ENCODE measurements around the gene TIRAP.

TIRAP gene

DNA sequence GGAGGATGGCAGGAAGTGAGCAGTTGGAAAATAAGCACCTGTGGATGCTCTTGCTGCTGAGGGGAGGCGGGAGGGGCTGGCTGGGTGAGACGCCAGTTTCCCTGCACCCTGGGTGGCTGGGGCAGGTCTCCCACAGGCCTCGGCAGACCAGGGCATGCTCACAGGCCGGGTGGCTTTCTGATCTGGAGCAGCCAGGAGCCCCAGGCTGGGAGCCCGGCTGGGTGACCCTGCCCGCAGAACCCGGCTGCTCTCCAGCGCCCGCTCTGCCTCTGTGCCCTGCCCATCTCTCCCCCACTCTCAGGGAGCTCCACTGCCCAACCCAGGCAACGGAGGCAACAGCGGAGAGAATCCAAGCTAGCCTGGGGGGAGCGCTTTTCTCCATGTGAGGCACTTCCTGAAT is 45.6 kb downstream of the TIRAP start:
- no peak for DNase-seq

DNA sequence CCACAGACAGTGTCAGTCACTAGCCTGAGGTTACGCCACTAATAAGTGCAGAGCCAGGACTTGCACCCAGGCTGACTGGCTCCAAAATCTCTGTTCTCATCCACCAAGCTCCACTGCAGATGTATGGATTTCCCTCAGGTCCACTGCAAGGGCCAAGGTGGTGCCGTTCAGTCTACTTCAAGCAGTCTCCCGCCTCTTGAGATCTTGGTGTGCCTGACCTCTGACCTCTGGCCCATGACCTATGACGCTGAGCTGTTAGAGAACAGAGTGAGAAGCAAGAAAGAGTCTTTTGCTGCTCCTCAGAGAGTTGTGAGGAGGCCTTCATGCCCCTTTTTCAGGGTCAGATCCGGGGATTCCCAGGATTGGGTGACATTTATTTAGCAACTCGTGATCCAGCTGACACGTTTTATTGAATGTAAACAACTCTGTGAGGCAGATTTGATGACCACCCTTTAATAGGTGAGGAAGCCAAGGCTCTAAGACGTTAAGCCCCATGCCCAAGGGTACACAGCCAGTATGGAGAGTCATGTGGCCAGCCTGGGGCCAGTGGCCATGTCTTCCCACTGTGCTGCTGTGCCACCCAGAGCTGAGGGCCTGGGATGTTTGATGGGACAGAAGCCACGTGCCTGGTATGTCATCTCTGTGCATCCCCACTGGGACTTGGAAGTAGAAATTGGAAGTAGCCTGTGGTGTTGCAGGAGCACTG is 46.2 kb downstream of the TIRAP start:
- DNase-seq = no peak

DNA sequence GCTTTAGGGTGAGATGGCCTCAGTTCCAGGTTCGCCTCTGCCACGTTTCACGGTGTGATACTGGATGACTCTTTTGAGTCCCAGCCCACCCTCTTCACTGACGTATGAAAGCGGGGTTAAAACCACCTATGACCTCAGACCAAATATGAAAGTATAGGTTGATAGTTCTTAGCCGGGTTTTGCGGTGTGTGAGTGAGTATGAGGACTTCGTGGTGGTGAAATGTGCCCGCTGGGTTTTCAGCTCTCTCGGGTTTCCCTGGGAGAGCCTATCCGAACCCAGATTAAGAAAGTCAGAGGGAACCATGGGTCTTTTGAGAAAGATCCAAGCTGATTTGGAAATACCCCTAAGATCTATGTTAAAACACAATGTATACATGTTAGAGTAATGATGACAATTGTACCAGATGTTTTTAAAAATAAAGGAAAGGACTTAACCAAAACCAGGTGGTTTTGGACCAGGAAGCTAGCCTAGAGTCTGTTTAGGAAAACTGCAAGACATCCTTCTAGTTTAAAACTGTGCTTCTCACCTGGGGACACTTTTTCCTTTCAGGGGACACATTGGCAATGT is 46.8 kb downstream of the TIRAP start:
- no peak for DNase-seq

DNA sequence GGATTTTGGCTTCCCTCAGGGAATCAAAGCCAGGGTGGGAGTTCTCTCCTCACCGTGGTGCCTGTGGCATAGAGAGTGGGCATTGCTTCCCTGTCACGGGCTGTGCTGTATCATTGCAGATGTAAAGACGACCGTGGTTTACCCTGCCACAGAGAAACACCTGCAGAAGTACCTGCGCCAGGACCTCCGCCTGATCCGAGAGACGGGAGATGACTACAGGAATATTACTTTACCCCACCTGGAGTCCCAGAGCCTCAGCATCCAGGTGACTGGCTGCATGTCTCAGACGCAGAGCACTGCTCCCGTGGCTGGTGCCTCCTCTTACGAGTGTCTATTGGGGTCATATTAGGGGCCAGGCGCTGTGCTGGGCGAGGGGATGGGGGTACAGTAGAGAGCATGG is 48.4 kb downstream of the TIRAP start:
- DNase-seq = no peak

DNA sequence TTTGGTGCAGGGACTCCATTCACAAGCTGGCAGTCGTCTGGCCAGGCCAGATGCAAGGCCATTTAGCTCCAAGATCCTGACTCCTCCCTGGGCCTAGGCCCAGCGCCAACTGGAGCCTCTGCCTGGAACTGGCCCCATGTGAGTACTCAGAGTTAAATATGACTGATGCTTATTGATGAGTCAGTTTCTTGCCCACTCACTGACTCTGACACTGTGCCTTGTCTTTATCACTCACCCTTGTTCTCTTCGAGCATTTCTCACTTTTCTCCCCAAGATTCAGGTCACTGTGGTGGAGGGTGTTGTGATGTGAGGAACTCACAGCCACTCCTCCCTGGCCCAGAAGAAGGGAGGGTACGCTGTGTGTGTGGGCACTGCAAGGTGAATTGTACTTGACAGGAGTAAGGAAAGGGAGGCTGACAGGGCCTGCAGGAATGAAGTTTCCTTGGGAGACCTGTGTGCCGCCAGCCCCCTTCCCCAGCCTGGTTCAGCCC is 49.4 kb downstream of the TIRAP start:
- no peak for DNase-seq

DNA sequence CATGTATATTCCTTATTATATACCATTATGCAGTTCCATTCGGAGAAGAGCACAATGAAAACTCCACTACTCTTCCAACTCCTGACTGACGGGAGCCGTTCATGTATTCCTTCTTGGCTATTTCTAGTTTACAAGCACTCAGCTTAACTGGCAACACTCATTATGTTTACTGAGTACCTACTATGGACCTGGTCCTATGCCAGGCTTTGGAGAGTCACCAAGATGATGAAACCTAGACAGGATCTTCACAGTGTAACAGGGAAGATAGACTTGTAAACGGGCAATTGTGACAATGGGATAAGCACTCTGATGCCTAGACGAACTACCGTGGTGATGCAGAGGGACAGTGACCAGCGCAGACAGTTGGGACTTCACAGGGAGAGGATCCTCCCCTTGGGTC is 50.2 kb downstream of the TIRAP start:
- no peak for DNase-seq

DNA sequence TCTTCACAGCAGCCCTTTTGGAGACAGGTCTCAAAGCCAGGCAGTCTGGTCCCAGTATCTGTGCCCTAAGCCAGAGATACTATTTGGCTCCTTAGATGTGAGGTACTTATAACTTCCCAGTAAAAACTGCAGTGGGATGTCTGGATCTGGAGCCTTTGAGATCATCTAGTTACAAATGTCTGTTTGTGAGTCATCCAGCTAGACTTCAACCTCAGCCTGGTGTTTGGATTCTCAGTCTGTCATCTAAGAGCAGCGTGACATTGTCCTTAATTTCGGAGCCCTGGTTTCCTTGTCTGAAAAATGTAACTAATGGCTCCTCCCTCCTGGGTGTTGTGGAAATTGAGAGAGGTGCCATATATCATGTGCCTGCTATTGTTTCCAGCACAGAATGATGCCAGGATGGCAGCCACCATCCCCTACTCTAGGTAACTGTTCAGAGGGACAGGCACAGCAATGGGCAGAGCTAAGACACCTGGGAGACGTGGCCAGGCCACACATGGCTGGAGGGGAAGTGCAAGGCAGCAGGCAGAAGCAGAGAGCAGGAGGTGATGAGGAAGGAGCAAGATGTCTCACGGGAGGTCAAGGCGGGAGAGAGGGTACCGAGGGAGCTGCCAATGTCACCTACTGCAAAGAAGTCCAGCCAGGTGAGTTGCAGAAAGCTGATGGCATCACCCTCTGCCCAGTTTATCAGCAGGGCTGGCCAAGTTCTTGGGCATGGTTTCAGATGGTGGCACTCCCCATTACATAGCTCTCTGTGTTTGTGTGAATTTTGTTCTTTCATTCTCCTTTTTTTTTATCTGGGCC is 52.0 kb downstream of the TIRAP start:
- DNase-seq = no peak

DNA sequence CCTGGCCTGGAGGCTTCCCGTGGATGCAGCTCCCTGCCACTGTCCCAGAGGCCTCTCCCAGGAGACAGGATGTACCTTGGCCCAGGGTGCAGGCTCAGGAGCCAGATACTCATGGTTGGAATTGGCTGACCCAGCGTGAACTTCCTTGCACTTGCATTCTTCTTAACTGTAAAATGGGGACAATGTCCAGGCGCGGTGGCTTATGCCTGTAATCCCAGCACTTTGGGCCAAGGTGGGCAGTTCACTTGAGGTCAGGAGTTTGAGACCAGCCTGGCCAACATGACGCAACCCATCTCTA is 52.5 kb downstream of the TIRAP start:
- DNase-seq = no peak

DNA sequence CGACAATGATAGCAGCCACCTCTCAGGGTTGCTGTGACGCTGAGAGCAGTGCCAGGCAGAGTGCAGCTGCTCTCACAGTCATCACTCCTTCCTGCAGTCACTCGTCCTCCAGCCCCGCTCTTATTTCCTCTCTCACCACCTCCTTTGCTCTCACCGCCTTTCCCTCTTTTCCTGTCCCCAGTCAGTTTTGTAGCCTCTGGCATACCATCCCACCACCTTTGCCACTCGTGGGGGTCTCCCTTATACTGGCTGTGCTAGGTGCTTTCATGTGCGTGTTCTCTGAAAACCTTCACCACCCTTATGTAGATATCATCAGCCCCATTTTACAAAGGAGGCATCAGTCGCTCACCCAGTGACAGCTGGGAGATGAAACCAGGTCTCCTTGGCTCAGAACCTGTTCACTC is 53.2 kb downstream of the TIRAP start:
- DNase-seq = no peak

DNA sequence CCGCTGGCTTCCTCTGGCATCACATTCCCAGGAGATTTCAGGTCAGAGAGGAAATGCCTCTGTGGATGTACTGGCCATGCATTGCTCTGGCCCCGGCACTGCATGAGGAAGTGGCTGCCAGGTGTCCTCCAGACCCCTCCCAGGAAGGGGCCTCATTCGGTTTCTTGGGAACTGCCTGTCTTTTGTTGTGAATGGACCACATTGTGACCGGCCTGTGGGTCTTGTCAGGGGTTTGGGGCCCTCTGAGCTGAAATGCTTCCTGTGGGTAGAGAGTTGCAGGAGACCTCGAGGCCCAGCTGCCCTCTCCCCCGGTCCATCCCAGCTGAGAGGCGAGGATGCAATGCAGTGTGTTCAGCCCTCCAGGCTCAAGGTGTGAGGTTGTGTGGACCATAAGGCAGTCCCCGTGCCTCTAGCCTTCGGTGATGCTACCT is 53.8 kb downstream of the TIRAP start:
- DNase-seq = no peak

DNA sequence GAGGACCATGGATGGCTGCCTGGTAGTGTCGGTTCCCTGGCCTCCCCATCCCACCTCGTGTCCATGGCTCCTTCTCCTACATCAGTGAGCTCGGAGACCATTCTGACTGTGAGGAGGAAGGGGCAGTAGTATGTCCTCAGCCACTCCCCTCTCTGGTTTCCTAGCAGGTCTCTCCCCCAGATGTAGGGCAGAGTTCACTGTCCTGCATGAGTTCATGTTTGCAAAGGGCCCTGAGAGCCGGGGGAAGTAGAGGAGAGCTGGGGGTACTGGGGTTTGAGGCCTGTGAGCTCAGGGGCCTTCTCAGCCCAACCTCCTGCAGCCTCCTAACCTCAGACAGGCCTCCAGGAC is 54.2 kb downstream of the TIRAP start:
- DNase-seq = no peak

DNA sequence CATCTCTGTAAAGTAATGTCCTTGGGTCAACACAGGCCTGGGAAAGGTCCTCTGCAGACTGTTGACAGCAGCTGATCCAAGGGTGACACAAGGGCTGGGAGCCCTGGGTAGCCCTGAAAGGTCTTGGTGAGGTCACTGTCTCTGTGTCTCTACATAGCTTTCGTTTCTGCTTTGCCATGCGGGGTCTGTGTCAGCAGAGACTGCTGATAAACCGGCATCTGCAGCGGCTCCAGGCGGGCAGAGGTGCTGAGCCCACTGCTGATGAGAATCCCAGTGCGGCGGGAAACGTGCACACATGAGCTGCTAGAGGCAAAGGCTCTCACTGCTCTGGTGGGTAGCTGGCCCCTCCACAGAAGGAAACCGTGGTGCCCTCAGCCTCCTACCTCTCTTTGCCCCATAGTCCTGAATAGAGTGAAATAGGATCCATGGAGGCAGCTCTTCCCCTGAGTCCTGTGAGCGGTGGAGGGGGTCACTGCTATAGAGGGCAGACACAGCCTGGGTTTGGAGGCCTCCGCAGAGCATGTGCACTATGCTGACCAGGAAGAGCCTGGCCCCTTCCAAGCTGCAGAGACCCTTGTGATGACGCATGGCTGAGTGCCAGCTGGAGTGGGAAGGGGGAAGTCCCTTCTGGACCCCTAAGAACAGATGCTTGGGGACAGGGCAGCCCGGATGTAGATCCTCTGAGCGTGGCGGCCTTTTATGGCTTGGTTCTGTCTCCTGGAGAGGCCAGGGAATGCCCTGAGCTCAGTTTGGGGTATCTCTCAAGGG is 54.8 kb downstream of the TIRAP start:
- DNase-seq = no peak

DNA sequence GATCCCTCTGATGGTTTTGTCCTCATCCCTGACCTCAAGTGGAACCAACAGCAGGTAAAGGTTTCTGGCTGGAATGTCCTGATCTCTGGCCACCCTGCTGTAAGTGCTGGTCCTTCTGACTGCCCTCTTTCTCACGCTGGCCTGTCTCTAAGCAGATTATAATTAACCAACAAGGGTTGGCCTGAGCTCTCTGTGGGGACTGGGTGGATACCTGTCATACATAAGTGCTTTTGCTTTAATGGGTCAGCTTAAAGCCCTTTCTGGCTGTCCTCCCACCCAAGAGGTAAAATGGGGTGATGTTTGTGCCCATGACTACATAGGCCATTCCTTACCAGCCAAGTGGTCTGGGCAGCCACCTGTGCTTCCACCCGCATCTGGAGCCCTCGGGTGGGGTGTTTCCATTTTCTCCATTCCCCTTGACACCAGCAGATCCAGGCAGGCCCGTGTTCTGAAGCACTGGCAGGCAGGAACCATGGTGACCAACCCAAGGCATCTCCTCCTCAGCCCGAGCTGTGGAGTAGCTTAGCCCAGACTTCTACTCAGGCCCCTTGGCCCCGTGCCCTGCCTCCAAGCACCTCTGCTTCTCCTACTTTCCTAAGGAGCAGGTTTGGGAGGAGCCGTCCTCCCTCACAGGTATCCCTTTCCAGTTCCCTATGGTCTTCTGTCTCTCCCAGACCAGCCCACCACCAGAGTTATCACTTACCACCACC is 55.6 kb downstream of the TIRAP start:
- DNase-seq = no peak

DNA sequence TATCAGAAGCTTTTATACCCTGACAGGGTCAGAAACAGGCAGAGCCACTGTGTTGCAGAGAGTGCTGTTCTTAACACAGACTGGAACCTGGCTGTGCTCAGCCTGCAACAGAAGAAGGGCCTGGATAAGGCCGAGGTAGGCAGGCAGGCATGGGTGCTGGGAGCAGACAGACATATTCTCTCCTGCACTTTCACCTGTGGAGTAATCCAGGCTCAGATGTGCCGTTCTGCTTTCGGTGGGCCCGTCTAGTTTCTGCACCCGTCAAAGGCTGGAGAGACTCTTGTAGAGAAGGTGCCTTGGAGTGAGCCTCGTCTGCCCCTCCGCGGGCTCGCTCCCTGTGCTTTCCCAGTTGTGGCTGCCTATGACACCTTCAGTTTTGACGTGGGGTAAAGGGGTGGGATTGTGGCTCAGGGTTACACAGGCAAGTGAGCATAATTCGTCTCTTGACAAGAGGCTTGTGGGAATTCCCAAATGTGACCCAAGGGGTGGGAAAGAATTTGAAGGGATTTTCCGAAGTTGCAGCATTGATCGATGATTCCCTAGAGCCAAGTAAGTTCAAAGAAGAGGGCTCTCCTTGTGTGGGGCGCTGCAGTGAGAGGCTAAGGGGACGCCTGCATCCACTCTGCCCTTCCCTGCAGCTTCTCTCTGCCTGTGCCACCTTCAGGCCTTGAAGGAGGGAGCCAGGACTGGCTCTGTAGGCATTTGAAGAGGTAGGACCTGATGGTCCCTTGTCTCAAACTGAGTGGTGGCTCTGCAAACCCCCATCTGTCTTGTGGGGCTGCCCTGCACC is 56.4 kb downstream of the TIRAP start:
- no peak for DNase-seq

DNA sequence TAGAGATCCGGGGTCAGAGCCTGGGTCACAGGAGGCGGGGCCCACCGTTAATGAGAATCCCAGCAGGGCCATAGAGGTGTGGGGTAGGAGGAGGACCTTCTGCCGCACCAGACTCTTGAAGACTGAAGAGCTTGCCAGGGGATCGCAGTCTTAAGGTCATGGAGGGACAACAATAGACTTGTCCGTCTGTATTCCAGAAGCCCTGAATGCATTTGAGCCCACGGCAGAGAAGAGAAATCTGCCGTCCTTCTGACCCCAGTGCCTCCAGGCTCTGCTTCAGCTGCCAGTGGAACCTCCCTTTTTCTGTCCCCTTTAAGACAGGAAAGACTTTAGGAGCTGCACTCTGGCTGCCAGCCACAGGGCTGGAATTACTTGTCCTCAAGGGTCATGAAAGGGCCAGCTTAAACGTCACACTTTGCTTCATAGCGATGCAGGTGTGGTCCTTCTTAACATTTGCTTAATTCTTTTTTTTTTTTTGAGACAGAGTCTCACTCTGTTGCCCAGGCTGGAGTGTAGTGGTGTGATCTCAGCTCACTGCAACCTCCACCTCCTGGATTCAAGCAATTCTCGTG is 57.1 kb downstream of the TIRAP start:
- no peak for DNase-seq

DNA sequence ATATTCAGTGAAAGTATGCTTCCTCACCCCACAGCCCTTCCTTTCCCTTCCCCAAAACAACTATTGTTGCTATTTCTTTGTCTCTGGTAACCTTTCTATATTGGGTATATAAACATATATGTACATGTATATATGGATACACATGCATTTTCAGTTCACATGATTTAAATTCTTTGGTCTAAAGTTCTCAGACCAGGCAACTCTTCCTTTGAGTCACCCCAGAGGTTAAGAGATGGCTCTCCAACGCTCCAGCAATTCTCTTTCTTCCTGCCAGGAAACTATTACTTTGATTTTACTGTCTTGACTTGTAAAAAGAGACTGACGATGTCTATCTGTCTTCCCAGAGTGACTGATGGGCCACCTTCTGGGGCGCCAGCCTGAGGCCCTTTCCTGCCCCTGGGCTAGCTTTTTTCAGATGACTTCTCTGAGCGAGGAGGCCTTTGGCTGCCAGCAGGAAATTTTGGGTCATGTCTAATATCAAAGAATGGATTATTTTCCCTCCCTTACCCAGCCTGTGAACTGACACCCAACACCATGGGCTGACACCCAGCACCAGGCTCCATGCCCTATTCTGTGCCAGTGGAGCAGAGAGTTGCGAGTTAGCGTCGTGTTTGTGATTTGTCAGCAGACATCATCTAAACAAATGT is 58.2 kb downstream of the TIRAP start:
- no peak for DNase-seq

DNA sequence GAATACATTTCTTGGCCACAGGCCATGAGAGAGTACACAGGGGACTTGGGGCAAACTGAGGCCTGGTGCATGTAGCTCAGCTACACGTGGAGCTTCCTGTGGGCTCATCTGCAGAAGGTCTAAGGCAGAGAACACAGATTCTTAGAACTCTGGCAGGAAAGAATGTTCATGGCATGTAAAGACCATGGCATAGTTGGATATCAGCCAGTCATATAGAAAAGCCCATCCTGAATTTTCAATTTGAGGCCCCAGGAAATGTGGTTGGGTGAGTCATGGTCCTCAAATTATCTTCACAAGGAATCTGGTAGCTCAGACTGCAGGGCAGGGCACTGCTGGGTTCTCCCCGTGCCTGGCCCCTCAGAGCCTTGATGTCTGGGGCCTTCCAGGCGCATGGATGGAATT is 58.9 kb downstream of the TIRAP start:
- DNase-seq = no peak

DNA sequence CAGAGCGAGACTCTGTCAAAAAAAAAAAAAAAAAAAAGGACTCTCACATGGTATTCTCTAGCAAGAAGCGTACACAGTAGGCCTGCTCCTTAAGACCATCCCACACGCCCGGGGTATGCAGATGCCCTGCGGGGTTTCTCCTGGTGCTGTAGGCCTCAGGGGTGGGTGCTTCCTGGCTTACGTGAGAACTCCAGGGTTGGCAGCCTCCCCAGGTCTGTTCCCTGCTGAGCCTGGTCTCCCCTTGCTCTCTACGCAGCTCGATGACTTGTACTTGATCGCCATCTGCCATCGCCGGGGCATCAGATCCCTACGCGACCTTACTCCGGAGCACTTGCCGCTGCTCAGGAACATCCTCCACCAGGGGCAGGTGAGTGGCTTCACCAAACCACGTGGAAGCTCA is 60.2 kb downstream of the TIRAP start:
- DNase-seq = no peak

All from NCI-H2227 treated with DMSO at 0.1 percent for 48 hours (cell line).